GM12874 (cell line): ENCODE data around the gene SCO2.

Experiments used
- CTCF ChIP-seq: IDR thresholded peaks from 2 replicates; pipeline ENCODE4 v1.5.1; 2011; ENCODE audit warnings: low read depth, mild to moderate bottlenecking, control low read depth, low read length, moderate library complexity; ENCODE audit not compliant: insufficient read depth

SCO2 gene

GRCh38 chr22:50517495-50518260, 7.7 kb downstream of the SCO2 start:
- no peak for TF ChIP-seq CTCF

DNA sequence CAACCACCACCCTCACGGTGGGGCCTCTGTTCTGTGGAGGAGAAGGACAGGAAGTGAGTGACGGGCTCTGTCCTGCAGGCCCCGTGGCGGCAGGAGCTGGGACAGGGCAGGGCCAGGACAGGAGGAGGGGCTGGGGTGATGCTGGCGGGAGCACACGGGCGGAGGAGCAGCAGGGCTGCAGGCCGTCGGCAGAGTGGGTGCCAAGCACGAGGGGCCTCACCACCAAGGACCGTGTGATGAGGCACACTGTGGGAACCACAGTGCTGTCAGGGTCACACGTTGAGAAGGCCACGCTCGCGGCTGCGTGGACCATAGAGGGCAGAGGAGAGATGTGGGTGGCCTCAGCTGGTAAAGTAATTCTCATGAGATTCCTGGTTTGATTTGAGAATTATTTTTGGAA, 8.5 kb downstream of the SCO2 start:
- TF ChIP-seq CTCF = no peak

- no peak for TF ChIP-seq CTCF
These were observed 9.3 kb downstream of the SCO2 start for GRCh38 chr22:50516068-50516467.

DNA sequence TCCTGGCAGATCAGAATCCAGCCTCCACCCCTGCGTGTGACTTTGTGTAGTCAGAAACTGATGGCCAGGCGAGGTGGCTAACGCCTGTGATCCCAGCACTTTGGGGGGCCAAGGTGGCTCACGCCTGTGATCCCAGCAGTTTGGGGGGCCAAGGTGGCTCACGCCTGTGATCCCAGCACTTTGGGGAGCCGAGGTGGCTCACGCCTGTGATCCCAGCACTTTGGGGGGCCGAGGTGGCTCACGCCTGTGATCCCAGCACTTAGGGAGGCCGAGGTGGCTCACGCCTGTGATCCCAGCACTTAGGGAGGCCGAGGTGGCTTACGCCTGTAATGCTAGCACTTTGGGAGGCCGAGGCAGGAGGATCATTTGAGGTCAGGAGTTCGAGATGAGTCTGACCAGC, 12.2 kb downstream of the SCO2 start:
- no peak for TF ChIP-seq CTCF

GRCh38 chr22:50508897-50509296, 16.5 kb downstream of the SCO2 start:
- TF ChIP-seq CTCF = no peak

DNA sequence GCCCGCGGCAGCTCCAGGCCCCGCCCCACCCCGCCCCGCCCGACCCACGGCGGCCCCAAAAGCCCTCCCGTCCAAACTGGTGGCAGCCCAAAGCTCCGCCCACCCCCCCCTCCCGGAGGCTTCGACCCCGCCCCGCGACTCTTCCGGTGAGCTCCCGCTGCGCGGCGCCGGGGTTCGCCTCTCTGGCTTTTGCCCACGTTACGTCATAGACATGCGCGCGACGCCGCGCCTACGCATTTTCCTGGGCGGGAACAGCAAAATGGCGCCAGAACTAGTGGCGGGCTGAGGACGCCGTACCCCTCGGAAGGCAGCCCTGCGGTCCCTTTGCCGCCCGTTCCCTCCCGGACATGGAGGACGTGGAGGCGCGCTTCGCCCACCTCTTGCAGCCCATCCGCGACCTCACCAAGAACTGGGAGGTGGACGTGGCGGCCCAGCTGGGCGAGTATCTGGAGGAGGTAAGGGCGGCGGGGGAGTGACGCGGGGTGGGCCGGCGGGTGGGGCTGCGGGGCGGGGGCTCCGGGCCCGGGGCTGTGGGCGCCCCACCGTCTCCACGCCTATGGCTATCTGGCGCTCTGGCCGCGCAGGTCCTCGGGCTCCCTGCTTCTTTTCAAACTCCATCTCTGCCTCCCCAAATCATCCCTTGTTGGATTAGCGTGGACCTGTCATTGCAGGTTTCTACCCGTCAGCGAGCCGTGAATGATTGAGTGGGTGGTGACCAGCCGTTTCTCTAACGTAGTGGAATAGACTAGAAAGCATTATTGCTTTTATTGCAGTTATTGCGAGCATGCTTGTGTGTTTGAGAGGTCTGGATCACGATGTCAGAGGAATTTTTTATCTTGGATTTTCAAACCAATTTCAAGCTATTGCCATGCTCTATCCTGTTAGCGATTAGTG, 17.2 kb downstream of the SCO2 start, which contains the start of gene NCAPH2:
Gene NCAPH2, plus strand, starts transcription at position 234 of the 894 bp plus-strand sequence. Its CDS starts 114 bp downstream, at position 348.
- no peak for TF ChIP-seq CTCF

DNA sequence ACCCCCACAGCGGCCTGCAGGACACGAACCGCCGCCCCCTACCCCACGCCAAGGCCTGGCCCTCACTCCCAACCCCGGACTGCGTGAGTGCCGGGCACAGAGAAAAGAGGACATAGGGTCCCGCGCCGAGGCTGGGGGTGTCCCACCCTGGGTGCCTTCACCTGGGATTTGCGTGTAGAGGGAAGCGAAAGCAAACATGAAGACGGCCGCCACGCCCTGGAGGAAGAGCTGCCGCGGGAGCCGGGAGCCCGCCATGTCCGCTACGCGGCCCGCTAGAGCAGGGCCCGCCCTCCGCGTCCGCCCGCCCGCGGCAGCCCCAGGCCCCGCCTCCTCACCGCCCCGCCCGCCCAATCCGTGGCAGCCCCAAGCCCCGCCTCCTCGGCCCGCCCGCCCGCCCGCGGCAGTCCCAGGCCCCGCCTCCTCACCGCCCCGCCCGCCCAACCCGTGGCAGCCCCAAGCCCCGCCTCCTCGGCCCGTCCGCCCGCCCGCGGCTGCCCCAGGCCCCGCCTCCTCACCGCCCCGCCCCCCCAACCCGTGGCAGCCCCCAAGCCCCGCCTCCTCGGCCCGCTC, 17.9 kb downstream of the SCO2 start, which contains the start of gene LMF2:
Gene LMF2, minus strand, starts transcription at position 282 of the 570 bp plus-strand sequence. Its CDS starts 27 bp downstream, at position 255.
- TF ChIP-seq CTCF = no peak
